Left ventricle myocardium inferior (tissue), 1 donor: ENCODE results near the gene SERPINB1. TPM values are rescaled to one million over a fixed set of nuclear protein-coding genes. Genes with fewer than 3 reads are reported as not detected.
A peak's percentile ranks its signal among the peaks of the same experiment; 100 is the strongest.
"Not testable (repeated sequence)": the region's sequence is repeated elsewhere in the genome, so short reads cannot be mapped to it uniquely, and the experiment has no call there.

Source experiments
- DNase-seq: peaks from one replicate; pipeline ENCODE4 v3.0.0-alpha.2; 2020
- H3K27ac ChIP-seq: fragments of 200-600 bp; replicated peaks from 2 replicates; pipeline ENCODE4 v1.8.0; 2021
- H3K27me3 ChIP-seq: fragments of 200-600 bp; 2 replicates; pipeline ENCODE4 v1.8.0; 2021; ENCODE audit warnings: low read depth
- H3K36me3 ChIP-seq: fragments of 200-600 bp; 2 replicates; pipeline ENCODE4 v1.8.0; 2021
- H3K4me1 ChIP-seq: fragments of 200-600 bp; 2 replicates; pipeline ENCODE4 v1.8.0; 2021
- H3K4me3 ChIP-seq: fragments of 200-600 bp; 2 replicates; pipeline ENCODE4 v1.8.0; 2021; ENCODE audit warnings: mild to moderate bottlenecking, moderate library complexity
- H3K9me3 ChIP-seq: fragments of 200-600 bp; replicated peaks from 2 replicates; pipeline ENCODE4 v1.8.0; 2021
- intact Hi-C: fragments of 100-400 bp; cut with micrococcal nuclease; formaldehyde crosslinking; loops from one replicate; pipeline ENCODE4 v1.11.0; 2022
- total RNA-seq: library from RNA; stranded (reverse); fragmentation: NEBNext Ultra II Directional; extraction: Animal tissue kit (Norgen Biotek cat#: 25700); gene quantifications from one replicate; pipeline ENCODE4 v1.2.1, GENCODE V29; 2021
- TF ChIP-seq, protein P1 (sequence below): fragments of 200-600 bp; IDR thresholded peaks from 2 replicates; pipeline ENCODE4 v1.8.0; 2021; ENCODE audit warnings: antibody characterized with exemption, mild to moderate bottlenecking, borderline replicate concordance
- donor health status: DM: no; HTN: yes; CAD: no; lungs with severe emphysema.

The SERPINB1 gene
- total RNA-seq, 1 donor from 2014 or later = 23.4 TPM

GRCh38 chr6:2853769-2854395 is 12.2 kb upstream of the SERPINB1 start:
- no peaks in the 10 kb centered on the region for H3K36me3 ChIP-seq
- no peaks in the 10 kb centered on the region for H3K27me3 ChIP-seq
- no peaks in the 10 kb centered on the region for H3K9me3 ChIP-seq
- TF ChIP-seq, protein P1, sequence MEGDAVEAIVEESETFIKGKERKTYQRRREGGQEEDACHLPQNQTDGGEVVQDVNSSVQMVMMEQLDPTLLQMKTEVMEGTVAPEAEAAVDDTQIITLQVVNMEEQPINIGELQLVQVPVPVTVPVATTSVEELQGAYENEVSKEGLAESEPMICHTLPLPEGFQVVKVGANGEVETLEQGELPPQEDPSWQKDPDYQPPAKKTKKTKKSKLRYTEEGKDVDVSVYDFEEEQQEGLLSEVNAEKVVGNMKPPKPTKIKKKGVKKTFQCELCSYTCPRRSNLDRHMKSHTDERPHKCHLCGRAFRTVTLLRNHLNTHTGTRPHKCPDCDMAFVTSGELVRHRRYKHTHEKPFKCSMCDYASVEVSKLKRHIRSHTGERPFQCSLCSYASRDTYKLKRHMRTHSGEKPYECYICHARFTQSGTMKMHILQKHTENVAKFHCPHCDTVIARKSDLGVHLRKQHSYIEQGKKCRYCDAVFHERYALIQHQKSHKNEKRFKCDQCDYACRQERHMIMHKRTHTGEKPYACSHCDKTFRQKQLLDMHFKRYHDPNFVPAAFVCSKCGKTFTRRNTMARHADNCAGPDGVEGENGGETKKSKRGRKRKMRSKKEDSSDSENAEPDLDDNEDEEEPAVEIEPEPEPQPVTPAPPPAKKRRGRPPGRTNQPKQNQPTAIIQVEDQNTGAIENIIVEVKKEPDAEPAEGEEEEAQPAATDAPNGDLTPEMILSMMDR = peak; percentile 55
- peak overlapping the region; percentile 52 for H3K4me3 ChIP-seq
- intact Hi-C loops = no loop called here
- DNase-seq = no peak
- peaks cover 61% of the 10 kb centered on the region for H3K4me1 ChIP-seq
- H3K27ac ChIP-seq = peak overlapping the region; percentile 80

DNA sequence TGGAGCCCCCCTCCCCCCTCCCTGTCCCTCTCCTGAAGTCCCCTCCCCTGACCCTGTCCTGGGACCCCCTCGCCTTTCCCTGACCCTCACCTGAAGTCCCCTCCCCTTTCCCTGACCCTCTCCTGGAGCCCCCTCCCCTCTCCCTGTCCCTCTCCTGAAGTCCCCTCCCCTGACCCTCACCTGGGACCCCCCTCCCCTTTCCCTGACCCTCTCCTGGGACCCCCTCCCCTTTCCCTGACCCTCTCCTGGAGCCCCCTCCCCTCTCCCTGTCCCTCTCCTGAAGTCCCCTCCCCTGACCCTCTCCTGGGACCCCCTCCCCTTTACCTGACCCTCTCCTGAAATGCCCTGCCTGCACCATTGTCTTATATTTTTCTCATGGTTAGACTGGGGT is 11.7 kb upstream of the SERPINB1 start:
- Histone ChIP-seq H3K27ac (peak overlapping the region; percentile 80), H3K4me3 (peak overlapping the region; percentile 52), H3K4me1 (peaks cover 55% of the 10 kb centered on the region)
- H3K36me3 ChIP-seq, H3K27me3 ChIP-seq, intact Hi-C loops, H3K9me3 ChIP-seq, DNase-seq: not testable (repeated sequence)

DNA sequence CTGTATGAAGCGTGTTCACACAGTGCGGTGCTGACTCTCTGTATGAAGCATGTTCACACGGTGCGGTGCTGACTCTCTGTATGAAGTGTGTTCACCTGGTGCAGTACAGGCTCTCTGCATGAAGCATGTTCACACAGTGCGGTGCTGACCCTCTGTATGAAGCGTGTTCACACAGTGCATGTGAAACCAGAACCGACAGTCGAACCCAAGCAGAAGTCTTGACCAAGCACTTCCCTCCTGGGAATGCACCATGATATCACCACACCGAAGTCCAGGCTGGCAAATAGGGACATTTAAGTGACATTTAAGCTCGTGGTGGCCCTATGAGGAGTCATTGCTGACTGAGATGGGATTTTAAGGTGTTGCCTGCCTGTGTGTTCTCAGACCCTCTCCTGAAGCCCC is 11.3 kb upstream of the SERPINB1 start:
- TF ChIP-seq, protein P1 = no peak
- H3K27me3 ChIP-seq = no peaks in the 10 kb centered on the region
- no peak for DNase-seq
- H3K36me3 ChIP-seq = no peaks in the 10 kb centered on the region
- peaks cover 52% of the 10 kb centered on the region for H3K4me1 ChIP-seq
- no peaks in the 10 kb centered on the region for H3K9me3 ChIP-seq
- no peak overlapping the region for H3K4me3 ChIP-seq
- H3K27ac ChIP-seq = no peak overlapping the region
- intact Hi-C loops = no loop called here

- peaks cover 47% of the 10 kb centered on the region for H3K4me1 ChIP-seq
Measured at GRCh38 chr6:2852514-2852855, 10.8 kb upstream of the SERPINB1 start.

DNA sequence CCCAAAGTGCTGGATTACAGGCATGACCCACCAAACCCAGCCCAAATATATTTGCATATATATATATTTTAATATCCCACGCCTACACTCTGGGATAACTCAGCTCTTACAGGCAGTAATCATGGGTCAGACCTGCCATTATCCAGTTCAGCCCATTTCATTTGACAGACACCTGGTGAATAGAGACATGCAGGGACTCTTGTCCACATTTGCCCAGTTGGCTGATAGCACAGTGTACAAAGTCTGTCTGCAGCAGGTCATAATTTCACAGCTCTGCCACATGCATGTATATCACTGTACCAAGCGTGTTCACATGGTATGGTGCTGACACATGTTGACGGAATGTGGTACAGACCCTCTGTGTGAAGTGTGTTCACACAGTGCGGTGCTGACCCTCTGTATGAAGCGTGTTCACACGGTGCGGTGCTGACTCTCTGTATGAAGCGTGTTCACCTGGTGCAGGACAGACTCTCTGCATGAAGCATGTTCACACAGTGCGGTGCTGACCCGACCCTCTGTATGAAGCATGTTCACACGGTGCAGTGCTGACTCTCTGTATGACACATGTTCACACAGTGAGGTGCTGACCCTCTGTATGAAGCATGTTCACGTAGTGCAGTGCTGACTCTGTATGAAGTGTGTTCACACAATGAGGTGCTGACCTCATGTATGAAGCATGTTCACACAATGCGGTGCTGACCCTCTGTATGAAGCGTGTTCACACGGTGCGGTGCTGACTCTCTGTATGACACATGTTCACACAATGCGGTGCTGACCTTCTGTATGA is 10.3 kb upstream of the SERPINB1 start:
- TF ChIP-seq, protein P1 = no peak
- Histone ChIP-seq H3K36me3 (no peaks in the 10 kb centered on the region), H3K4me1 (peaks cover 43% of the 10 kb centered on the region), H3K9me3 (no peaks in the 10 kb centered on the region), H3K27me3 (no peaks in the 10 kb centered on the region), H3K27ac (peak overlapping the region; percentile 75), H3K4me3 (no peak overlapping the region)
- intact Hi-C loops = no loop called here
- no peak for DNase-seq

More at GRCh38 chr6:2852514-2852855, 10.8 kb upstream of the SERPINB1 start:
- Histone ChIP-seq H3K36me3 (no peaks in the 10 kb centered on the region), H3K27me3 (no peaks in the 10 kb centered on the region), H3K4me3 (no peak overlapping the region), H3K27ac (no peak overlapping the region), H3K9me3 (no peaks in the 10 kb centered on the region)
- no peak for DNase-seq
- intact Hi-C loops = no loop called here
- TF ChIP-seq, protein P1 = no peak

- Histone ChIP-seq H3K36me3 (no peaks in the 10 kb centered on the region), H3K4me1 (peaks cover 49% of the 10 kb centered on the region), H3K9me3 (no peaks in the 10 kb centered on the region), H3K27me3 (no peaks in the 10 kb centered on the region), H3K4me3 (no peak overlapping the region), H3K27ac (peak overlapping the region; percentile 75)
- intact Hi-C loops = no loop called here
- TF ChIP-seq, protein P1 = no peak
- DNase-seq = no peak
Measured at GRCh38 chr6:2850538-2851113, 9.0 kb upstream of the SERPINB1 start.
